H1 (cell line): ENCODE measurements around the gene TANC1.

Experiments used
- CTCF ChIP-seq, 3 experiments: IDR thresholded peaks; 1 replicate in 2 of 3; 2 replicates in 1 of 3; pipeline versions ENCODE4 v1.5.1 to v1.6.1; 2011; ENCODE audit warnings: low read length in 3 of 3, mild to moderate bottlenecking in 3 of 3, inconsistent platforms in 2 of 3, low read depth in 1 of 3, moderate library complexity in 1 of 3; ENCODE audit not compliant: insufficient read depth in 1 of 3; ENCODE audit errors: control extremely low read depth in 1 of 3
- EP300 ChIP-seq, 2 experiments: IDR thresholded peaks; 1 replicate in 1 of 2; 2 replicates in 1 of 2; pipeline ENCODE4 v1.6.1; 2011 to 2012; ENCODE audit warnings: low read depth in 2 of 2, low read length in 2 of 2, mild to moderate bottlenecking in 2 of 2, borderline replicate concordance in 1 of 2, inconsistent platforms in 1 of 2, moderate library complexity in 1 of 2
- EZH2 ChIP-seq: fragments of 200-600 bp; sonication (generic); IDR thresholded peaks from 2 replicates; pipeline ENCODE4 v1.7.1; 2012; ENCODE audit warnings: low read depth, mild to moderate bottlenecking, moderate library complexity, low read length, inconsistent platforms; ENCODE audit not compliant: severe bottlenecking
- GTF2F1 ChIP-seq: IDR thresholded peaks from 2 replicates; pipeline ENCODE4 v1.6.1; 2012; ENCODE audit warnings: low read depth, low read length, improper control_type of control experiment, borderline replicate concordance
- JUN ChIP-seq: IDR thresholded peaks from 2 replicates; pipeline ENCODE4 v1.6.1; 2011; ENCODE audit warnings: low read depth, mild to moderate bottlenecking, improper control_type of control experiment, low read length
- PHF8 ChIP-seq: fragments of 200-600 bp; sonication (generic); conservative IDR thresholded peaks from 2 replicates; pipeline ENCODE4 v1.7.1; 2012; ENCODE audit warnings: low read depth, mild to moderate bottlenecking, inconsistent platforms, low read length, moderate library complexity
- POLR2AphosphoS5 ChIP-seq: IDR thresholded peaks from 2 replicates; pipeline ENCODE4 v1.6.1; 2011; ENCODE audit warnings: low read depth, low read length
- RFX5 ChIP-seq: IDR thresholded peaks from 2 replicates; pipeline ENCODE4 v1.6.1; 2011; ENCODE audit warnings: low read depth, low read length, improper control_type of control experiment, borderline replicate concordance
- SIN3A ChIP-seq, 2 experiments: IDR thresholded peaks in 1 of 2; conservative IDR thresholded peaks in 1 of 2; 2 replicates each; pipeline ENCODE4 v1.6.1; 2011 to 2012; ENCODE audit warnings: low read length in 2 of 2, improper control_type of control experiment in 1 of 2, low read depth in 1 of 2, mild to moderate bottlenecking in 1 of 2
- SP4 ChIP-seq: IDR thresholded peaks from 2 replicates; pipeline ENCODE4 v1.6.1; 2012; ENCODE audit warnings: low read length, inconsistent platforms
- YY1 ChIP-seq: IDR thresholded peaks from 2 replicates; pipeline ENCODE4 v1.6.1; 2011; ENCODE audit warnings: low read depth, mild to moderate bottlenecking, low read length

DNA sequence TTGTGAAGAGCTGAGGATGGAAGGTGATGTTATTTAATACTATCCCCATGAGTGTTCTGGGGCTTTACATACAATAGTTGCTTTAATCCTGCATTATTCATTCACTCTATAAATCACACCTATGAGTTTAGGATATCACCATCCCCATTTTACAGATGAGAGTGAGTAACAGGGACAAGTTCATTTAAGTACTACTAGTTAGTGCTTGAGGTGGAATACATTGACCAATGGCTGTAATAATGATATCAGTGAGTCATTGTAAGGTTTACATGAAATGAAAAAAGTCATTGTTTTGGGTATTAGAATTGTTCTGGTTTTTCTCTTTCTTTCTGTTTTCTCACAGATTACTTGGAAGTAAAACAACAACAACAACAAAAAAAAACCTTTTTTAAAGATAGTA, 42.5 kb downstream of the TANC1 start:
- TF ChIP-seq CTCF (IDR thresholded peaks at IDR 0.05; ENCODE audit: control extremely low read depth in 1 of 3, insufficient read depth in 1 of 3, low read depth in 1 of 3, low read length in 3 of 3): no peak
- TF ChIP-seq JUN: no peak
- no peak for TF ChIP-seq SIN3A (conservative IDR thresholded peaks at IDR 0.05 in 1 of 2, IDR thresholded peaks at IDR 0.05 in 1 of 2; ENCODE audit: low read depth in 1 of 2, low read length in 2 of 2)
- TF ChIP-seq SP4: no peak
- TF ChIP-seq GTF2F1: no peak
- TF ChIP-seq POLR2AphosphoS5: no peak
- no peak for TF ChIP-seq EZH2
- TF ChIP-seq PHF8: no peak
- TF ChIP-seq YY1: no peak
- TF ChIP-seq EP300 (IDR thresholded peaks at IDR 0.05; ENCODE audit: borderline replicate concordance in 1 of 2, low read depth in 2 of 2, low read length in 2 of 2): no peak
- TF ChIP-seq RFX5: no peak
